PFSK-1 (cell line): Measurements from ENCODE around the gene C8G.

Experiments used
- POLR2AphosphoS5 ChIP-seq: IDR thresholded peaks from 2 replicates; pipeline ENCODE4 v1.6.1; 2012; ENCODE audit warnings: low read depth, mild to moderate bottlenecking, control low read depth, low read length, moderate library complexity
- REST ChIP-seq, 2 experiments: IDR thresholded peaks; 2 replicates each; pipeline versions ENCODE4 v1.6.1 to v1.8.0; 2011 to 2012; ENCODE audit warnings: low read depth in 2 of 2, low read length in 2 of 2, control low read depth in 1 of 2, inconsistent platforms in 1 of 2, mild to moderate bottlenecking in 1 of 2, moderate library complexity in 1 of 2; ENCODE audit not compliant: insufficient read depth in 1 of 2
- TAF1 ChIP-seq: IDR thresholded peaks from 2 replicates; pipeline ENCODE4 v1.6.1; 2012; ENCODE audit warnings: low read length, control low read depth, borderline replicate concordance; ENCODE audit not compliant: insufficient read depth

- TF ChIP-seq POLR2AphosphoS5 (no peak), TAF1 (no peak), REST (IDR thresholded peaks at IDR 0.05; ENCODE audit: insufficient read depth in 1 of 2, low read depth in 2 of 2, low read length in 2 of 2) (no peak)
These were observed 40.1 kb downstream of the C8G start for GRCh38 chr9:136985027-136985602.
